ENCODE results near the gene STRIP1.
"Not testable (repeated sequence)": the region's sequence is repeated elsewhere in the genome, so short reads cannot be mapped to it uniquely, and the experiment has no call there.

STRIP1 gene

DNA sequence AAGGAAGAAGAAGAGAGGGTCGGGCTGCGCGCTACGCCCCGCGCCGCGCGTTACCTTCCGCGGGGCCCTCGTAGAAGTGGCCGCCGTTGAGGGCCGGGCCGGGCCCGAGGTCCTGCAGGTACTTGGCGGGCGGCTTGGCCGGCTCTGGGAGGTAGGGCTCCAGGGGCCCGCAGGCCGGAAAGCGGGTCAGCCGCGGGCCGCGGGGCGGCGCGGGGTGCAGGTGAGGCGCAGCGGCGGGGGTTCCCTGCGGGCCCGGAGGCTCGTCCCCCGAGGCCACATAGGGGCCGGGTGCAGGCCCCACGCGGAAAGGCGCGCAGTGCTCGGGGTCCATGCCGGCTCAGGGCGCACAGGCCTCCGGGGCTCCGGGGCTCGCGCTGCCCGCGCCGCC lies 35.9 kb downstream of the STRIP1 start:
- no peak for DNase-seq

DNA sequence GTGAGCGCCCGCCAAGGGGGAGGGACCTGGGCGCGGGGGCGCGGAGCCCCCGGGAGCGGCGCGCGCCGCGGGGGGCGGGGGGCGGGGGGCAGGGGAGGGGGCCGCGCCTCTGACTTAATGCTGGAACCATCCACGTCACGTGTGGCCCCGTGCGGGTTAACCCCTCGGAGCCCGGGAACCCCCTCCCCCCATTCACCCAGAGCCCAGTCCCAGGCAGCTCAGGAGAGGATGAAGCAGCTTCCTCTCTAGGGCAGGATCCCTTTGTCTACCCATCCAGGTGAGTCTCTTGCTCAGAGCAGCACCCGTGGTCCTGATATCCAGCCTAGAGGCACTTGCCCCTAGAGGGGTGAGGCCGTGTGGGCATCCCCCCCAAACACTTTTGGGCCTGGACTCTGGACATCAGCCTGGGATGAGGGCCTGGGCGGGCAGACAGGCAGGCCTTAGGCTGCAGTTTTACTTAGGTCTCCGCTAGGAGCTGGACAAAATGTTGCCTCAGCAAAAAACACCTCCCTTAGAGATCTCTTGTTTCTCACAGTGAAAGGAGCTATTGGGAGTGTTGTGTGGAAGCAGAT lies 36.3 kb downstream of the STRIP1 start, which contains the start of gene ALX3:
Gene ALX3 (minus strand): TSS at position 2 of the 572 bp plus-strand sequence. CDS start 60 bp downstream, outside the sequence.
- DNase-seq: no peak

DNA sequence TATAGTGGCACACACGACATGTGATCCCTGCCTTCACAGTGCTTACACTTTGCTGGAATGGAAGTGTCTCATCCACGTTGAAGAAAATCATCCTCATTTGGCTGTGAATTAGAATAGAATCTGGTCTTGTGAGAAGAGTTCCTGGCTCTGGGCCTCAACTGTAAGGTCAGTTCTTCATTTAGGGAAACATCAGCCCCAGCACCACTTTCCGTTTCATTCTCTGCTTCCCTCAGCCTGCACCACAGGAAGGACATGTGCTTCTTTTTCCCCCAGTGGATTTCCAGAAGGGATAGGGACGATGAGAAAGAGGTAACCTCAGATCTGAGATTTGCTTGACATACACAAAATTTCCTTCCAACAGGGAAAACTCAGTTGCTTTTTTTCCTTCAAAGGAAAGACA lies 39.7 kb downstream of the STRIP1 start:
- DNase-seq: no peak

DNA sequence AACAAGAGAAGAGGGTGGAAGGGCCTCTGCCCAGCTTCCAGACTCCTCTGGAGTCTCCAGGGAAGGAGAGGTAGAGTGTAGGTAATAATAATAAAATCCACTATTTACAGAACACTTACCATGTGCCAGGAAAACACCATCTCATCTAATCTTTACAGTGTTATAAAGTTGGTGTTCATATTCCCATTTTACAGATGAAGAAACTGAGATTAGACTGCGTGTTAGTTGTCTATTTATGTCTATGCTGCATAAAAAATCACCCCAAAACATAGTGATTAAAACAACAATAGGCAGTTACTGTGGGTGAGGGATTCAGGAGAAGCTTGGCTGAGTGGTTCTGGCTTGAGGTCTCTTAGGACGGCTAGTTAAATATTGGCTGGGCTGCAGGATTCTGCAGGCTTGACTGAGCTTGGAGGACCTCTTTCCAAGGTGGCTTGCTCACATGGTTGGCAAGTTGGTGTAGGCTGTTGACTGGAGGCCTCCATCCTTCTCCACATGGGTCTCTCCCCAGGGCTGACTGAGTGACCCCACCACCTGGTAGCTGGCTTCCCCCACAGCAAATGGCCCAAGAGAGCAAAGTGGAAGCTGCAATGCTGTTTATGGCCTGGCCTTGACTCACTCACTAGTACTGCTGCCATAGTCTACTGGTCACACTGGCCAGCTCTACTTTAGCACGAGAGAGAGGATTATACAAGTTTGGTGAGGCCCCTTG lies 42.5 kb downstream of the STRIP1 start:
- DNase-seq: no peak

DNA sequence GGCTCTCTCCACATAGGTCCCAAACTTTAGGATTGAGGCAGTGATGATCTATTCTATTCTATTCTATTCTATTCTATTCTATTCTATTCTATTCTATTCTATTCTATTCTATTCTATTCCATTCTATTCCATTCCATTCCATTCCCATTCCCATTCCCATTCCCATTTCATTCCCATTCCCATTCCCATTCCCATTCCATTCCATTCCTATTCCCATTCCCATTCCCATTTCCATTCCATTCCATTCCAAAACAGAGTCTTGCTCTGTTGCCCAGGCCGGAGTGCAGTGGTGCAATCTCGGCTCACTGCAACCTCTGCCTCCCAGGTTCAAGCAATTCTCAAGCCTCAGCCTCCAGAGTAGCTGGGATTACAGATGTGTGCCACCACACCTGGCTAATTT lies 45.6 kb downstream of the STRIP1 start:
- not testable (repeated sequence) for DNase-seq

DNA sequence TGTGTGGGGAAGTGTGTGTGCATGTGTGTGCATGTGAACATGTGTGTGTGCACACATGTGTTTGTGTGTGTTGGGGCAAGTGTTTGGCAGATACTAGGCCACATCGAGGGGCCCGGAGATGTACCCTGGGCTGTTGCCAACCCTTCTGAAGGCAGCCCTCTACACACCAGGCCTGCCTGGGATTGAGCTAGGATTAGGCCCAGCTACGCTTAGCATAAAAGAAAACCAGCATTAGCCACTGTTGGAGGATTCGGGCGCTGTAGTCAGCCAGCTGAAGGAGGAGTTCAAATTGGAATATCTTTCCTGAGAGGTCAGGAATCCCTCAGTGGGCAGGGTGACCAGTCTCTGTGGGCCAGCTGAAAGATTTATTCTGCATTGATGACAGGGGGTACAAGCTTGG lies 46.6 kb downstream of the STRIP1 start:
- no peak for DNase-seq

DNA sequence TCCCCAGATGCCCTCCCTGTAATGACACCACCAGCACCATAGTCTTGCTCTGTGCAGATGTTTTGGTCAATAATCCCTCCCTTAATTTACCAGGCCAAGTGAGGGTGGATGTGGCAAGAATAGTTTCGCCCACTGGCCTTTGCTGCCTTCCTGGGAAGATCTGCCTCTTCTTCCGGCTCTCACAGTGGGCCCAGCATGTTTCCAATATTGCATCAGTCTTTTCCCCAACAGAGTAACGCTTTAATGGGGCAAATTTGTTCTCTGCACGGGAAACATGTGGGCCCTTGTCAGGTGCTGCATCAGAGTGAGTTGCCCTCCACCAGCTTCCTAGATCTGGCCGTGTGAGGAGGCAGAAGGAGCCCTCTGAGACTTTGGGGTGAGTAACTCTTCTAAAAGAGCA lies 48.1 kb downstream of the STRIP1 start:
- no peak for DNase-seq

DNA sequence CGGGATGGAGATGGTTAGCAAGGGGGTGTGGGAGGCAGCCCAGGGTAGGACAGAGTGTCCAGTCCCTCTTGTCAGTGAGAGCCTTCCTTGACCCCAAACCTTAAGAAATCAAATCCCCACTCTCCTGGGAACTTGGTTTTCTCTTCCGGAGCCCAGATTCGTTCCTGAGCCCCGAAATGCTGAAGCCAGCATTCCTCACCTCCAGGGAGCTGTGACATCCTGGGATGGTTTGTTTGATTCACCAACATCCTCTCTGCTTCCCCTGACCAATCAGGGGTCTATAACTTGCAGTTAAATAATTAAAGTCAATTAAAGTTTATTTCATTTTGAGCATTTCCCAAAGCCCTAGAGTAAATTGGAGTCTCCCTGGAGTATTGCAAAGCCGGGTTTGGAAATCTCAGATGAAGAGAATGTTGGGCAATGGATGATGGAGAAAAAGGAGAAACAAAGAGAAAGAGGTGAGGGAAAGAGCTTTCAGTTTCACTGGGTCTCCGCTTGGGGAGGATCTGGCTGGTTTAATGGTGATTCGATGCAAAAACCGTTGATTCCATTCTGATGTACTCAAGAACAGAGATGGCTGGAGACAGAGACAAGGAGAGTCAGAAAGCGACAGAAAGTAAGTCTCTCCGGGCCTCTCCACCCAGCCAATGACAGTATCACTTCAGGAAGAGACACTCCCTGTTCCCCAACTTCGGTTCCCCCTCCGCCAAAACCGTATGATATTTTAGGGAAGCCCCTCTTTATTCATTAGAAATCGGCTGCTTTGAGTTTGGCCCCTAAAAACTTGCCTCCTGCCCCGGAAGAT lies 48.8 kb downstream of the STRIP1 start:
- DNase-seq: no peak

DNA sequence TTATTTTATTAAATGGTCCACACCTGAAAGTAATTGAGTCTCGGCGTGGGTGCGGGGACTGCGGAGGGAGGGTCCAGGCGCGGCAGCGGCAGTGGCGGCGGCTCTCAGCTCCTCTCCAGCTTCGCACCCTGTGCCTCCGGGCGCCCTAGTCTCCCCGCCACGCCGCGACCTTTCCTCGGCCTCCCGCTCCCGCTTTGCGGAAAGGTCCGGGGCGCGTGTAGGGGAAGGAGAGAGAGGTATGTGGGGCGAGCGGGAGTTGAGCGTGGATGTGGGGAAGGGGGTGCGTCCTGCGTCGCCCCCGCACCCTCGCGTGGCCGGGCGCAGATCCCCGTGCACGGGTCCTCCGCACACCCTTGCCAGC lies 49.4 kb downstream of the STRIP1 start:
- DNase-seq: no peak

DNA sequence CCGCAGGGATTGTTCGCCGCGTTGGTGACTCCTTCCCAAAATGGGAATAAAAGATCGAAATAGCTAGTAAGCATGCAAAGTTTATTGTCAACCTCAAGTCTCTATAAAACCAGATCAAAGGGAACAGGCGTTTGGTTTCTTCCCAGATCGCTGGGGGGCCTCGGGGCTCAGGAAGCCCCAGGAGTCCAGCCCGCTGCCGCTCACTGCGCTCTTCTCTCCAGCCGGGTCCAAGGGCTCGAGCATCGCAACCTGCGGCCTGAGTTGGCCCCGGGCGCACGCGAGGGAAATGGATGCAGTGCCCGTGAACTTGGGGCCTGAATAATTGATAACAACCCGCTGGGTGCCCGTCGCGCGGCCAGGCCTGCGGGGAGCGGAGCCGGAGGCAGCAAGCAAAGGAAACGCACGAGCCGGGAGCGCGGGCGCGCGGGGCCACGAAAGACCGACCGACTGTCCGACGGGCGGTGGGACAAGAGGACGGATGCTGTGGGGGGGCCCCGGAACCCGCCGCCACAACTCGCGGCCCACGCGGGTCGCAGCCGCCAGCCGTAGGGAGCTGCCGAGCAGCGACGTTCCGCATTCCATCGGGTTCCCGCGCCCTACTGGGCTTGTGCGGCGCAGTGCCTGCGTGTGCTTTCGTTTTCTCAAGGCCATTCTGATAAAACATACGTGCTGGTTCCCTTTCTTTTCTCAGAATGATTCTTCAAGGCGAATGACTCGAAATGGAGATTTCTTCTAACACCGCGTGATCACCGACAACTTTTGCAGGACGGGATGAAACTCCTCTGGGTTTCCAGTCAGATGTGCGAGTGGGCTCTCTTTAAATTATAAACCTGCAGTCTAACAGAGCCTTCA lies 50.0 kb downstream of the STRIP1 start:
- peak; percentile 52 for DNase-seq

DNA sequence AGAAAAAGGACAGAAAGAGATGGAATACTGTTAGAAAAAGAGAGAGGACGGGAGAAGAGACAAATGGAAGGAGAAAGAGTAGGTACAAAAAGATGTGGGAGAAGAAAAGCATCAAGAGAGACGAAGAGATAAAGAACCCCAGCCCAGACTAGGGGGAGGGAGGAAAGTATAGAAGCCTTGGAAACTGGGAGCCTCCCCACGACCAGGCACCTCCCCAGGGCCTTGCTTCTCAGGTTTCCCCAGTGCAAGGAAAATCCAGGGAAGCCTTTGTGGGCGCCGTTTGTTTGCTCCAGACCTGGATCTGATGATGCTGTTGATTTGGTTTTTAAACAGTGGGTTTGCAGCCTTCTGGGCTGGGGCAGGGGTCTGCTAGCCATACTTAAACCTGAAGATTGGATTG lies 51.2 kb downstream of the STRIP1 start:
- no peak for DNase-seq

DNA sequence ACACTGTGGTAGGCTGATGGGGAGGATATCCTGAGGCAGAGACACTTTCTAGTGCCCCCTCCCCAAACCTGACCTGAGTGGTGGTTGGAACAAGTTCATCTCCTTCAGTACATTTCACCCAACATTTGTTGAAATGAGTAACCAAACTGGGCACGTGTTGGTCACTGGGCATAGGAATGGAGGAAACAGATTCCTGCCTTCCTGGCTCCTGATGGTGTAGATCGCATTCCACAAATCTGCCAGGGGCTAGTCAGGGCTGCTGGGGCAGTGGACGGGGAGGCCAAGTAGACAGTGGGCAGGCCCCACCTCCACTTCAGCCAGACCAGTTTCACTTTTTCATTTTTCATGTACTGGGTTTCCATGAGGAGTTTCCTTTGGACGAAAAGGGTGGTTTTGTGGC lies 52.5 kb downstream of the STRIP1 start:
- no peak for DNase-seq

DNA sequence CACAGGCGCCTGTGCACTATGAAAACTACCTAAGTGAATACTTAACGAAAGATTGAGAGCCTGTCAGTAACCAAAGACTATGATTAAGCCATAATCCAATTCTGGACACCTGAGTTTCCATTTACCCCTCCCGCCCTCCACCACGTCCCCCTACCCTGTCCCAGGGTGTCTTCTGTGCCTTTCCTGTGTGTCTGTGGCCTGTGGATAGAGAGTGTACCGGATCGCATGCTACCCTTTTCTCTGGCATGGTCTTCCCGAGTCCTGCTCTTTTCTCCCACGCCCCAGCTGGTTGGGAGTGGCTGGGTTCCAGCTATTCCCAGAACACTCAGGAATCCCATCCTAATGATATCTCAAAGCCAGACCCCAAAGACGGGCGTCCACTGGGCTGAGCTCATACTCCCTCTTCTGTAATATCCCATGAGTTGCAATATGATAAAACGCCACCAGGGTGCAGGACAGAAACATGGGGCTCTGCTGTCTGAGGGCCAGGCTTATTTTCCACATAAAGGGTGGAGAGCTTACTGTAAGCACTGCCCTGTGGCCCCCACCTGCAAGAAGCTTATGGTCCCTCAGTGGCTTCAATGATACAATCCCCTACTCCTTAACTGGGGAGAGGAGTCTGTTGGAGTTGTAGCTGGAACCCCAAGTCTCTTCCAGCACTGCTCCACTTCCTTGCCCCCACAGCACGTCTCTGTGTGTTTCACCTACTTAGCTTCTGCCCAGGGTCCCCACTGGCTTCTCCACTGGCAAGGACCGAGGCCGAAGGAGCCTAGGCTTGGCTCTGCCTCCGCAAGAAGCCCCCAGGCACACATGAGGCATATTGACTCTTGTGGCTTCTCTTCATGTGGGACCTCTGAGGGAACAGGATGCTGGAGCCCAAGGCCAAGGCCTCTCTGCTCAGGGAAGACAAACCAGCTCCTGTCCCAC lies 53.7 kb downstream of the STRIP1 start:
- DNase-seq: no peak

DNA sequence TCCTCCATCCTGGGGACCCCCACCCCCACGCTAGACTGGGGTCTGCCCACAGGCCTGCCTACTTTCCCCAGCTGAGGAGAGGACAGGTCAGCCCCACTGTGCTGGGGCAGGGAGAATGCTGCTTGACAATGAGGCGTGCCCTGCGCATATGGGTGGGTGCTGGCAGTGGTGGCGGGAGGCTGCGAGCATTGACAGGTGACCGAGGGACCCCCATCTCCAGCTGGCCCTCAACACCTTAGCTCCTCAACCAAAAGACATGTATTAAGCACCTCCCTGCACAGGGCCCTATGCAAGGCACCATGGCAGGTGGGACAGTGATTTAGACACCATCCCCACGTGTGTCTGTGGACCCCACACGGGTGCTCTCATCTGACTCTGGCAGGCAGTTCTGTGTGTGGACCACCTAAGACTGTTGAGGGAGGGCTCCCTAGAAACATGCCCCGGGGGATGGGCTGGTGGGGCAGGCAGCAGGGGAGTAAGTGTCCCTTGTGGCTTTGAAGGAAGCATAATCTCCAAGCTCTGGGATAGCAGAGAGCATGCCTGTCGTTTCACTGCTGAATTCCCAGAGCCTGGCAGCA lies 54.4 kb downstream of the STRIP1 start:
- DNase-seq: no peak

DNA sequence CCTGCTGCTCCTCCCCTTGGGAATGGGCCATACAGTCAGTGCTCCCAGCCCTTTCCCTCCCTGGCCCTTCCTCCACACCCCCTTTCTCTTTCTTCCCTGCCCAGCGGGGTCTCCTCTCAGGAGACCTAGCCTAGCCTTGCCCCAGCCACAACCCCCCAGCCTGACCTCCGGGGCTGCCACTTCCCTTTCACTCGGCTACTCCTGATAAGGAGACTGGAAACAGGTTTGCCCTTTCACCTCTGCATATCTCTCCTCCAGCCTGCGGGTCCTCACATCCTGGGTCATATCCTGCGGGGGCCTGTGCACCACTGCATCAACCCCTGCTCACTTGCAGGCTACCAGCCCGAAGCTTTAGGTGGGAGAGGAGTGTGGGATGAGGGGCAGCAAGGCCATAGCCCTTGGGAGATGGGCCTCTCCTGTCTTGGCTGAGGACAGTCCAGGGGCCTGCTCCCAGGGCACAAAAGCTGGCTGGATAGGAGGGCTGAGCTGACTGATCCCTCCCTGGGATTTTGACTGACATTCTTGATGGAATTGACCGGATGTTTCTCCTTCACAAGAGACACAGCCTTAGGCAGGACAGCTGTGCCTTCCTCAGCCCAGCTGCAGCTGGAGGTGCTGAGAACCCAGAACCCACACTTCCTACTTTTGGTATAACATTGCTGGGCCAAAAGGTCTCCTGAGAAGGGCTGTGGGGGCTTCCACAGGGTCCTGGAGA lies 55.3 kb downstream of the STRIP1 start:
- DNase-seq: no peak

DNA sequence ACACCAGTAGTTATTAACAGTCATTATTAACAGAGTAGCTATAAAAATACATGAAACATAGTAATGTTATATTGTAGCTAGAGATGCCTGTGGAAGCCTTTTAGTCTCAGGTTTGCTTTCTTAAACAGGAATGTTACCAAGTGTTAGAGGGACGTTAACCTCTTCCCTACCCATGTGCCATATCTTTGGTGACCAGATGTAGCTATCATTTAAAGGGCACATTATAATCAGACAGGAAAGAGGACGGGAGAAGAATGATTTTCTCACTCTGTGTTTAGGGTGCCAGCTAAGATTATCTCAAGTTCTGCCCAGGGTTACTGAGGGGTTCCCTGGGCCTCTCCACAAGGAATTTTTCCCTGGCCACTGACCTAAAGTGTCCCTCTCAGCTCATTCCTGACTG lies 57.0 kb downstream of the STRIP1 start:
- no peak for DNase-seq

DNA sequence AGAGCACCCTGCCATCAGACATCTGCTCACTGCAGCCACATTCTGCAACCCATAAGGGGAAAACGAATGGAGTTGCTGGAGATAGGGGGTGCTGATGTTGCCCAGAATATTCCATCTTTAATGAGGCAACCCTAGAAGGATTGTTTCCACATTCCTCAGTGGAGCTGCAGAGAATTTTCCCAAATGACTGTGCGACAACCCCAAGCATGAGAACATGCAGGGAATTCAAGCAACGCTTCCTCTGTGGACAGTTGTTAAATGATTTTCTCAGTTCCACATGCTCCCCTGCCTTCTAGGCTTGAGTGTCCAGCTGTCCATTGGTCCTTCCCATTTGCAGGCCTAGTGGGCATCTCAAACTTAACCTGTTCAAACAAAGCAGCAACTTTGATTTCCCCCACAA lies 57.4 kb downstream of the STRIP1 start:
- no peak for DNase-seq

DNA sequence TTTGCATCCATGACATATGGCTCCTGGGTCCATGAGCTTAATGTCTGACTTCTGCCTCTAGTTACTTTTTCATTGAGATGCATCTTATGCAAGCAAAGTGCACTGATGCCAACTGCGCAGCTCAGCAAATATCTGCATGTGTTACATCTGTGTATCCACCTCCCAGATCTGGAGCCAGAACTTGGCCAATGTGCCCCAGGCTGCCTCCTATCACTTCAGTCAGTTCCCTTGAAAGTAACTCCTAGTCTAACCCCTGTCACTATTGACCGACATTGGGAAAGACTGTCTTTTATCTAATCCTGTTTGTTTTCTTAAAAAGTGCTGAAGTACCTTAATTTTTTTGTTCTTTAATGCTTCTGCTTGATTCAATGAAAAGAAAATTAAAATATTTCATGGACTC lies 58.6 kb downstream of the STRIP1 start:
- no peak for DNase-seq

DNA sequence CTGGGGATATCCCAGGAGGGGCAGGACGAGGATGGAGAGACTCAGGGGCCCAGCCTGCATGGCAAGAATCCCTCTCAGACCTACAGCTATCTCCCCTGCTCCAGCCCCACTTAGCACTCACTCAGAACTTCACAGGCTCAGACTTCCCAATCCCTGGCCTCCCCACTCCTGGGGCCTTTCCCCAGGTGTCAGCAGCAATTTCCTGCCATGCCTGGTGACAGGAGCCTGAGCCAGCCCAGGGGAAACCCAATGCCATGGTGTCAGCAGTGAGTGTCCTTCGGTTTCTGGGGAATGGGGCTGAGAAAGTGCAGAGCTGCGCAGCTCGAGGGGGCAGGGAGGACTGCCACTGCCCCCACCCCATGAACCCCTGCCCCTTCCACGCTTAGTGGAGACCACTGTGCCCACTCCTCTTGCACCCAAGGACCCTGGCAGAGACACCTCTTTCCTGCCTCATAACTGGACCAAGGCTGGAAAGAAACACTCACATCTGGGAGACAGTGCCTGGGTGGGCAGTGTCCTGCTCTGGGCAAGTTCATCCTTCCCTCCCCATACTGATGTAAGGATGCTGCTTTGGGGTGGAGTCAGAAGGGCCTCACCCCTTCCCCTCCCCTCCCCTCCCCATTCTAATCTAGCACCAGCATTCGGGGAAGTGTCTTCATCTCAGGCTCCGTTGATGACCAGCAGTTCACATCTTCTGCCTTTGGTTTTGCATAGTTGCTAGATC lies 60.7 kb downstream of the STRIP1 start:
- DNase-seq: no peak

DNA sequence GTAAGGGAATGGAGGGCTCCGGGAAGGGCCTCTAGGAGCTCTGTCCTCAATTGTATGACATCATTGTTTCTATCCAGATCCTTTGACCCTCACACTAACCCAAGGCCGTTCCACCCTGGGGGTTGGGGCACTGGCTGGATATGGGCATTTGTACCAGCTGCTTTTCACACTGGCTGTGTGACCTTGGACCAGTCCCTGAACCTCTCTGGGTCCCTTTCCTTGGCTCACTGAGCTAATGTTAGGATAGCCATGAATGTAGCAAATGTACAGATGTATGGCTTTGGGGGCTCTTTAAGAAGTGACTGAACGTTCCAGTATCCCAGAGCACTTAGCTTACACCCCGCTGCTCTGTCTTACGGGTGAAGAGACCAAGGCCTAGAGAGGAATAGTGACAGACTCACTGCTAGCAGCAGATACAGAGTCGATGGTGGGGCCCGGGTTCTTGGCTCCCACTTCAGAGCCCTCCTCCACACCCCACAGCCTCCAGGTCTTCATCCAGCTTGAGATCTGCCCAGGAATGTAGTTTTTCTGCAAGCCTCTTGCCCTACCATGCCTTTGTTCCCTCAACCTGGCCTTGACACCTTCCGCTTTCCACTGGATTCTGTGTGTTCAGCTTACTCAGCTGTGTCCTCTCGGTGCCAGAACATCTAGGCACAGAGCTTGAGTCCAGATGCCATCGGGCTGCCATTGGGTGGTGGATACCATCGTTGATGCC lies 63.2 kb downstream of the STRIP1 start:
- DNase-seq: no peak

Data from femur (tissue), 1 donor.